Natural killer cell (primary cell): ENCODE results near the gene KIFC3. TPM values are rescaled to one million over a fixed set of nuclear protein-coding genes. Genes with fewer than 3 reads are reported as not detected.
A peak's percentile ranks its signal among the peaks of the same experiment; 100 is the strongest.

Experiments used
- ATAC-seq, 3 donors: fragments of 150-1000 bp in 2 of 3; fragments of 200-7000 bp in 1 of 3; cut with Tn5 transposase; 1 replicate in 1 of 3; 2 replicates in 2 of 3; pipeline ENCODE4 v1.10.0; 2021; ENCODE audit warnings: mild to moderate bottlenecking in 2 of 3, moderate library complexity in 2 of 3
- DNase-seq, 2 donors: peaks; one replicate each; pipeline versions ENCODE4 v3.0.0 to v3.0.0-alpha.2; 2013 to 2021; ENCODE audit warnings: mixed read lengths in 1 of 2
- H3K27ac ChIP-seq: one replicate; pipeline ENCODE4 v1.5.1; 2013; ENCODE audit warnings: mild to moderate bottlenecking, low read length
- H3K27me3 ChIP-seq: one replicate; pipeline ENCODE4 v1.6.1; 2013; ENCODE audit warnings: low read length; ENCODE audit not compliant: control insufficient read depth, insufficient read depth
- H3K36me3 ChIP-seq: one replicate; pipeline ENCODE4 v1.6.1; 2013; ENCODE audit warnings: low read length; ENCODE audit not compliant: control insufficient read depth, insufficient read depth
- H3K4me1 ChIP-seq: one replicate; pipeline ENCODE4 v1.6.1; 2013; ENCODE audit warnings: low read length; ENCODE audit not compliant: control insufficient read depth, insufficient read depth
- H3K4me3 ChIP-seq: one replicate; pipeline ENCODE4 v1.5.1; 2013; ENCODE audit warnings: low read length
- H3K9me3 ChIP-seq: one replicate; pipeline ENCODE4 v1.6.1; 2013; ENCODE audit warnings: low read length; ENCODE audit not compliant: control insufficient read depth, insufficient read depth
- H3K27ac Mint-ChIP-seq, 2 donors: one replicate each; pipeline ENCODE4 v1.8.0; 2022; ENCODE audit warnings: mild to moderate bottlenecking in 2 of 2, mixed read lengths in 2 of 2, moderate library complexity in 1 of 2
- H3K27me3 Mint-ChIP-seq, 2 donors: one replicate each; pipeline ENCODE4 v1.8.0; 2022; ENCODE audit warnings: low read depth in 2 of 2, mixed read lengths in 2 of 2
- H3K36me3 Mint-ChIP-seq: one replicate; pipeline ENCODE4 v1.8.0; 2022; ENCODE audit warnings: mixed read lengths
- H3K4me1 Mint-ChIP-seq, 2 donors: one replicate each; pipeline ENCODE4 v1.8.0; 2022; ENCODE audit warnings: mixed read lengths in 2 of 2
- H3K4me3 Mint-ChIP-seq: one replicate; pipeline ENCODE4 v1.8.0; 2022; ENCODE audit warnings: mild to moderate bottlenecking, moderate library complexity, mixed read lengths
- H3K9me3 Mint-ChIP-seq, 2 donors: one replicate each; pipeline ENCODE4 v1.8.0; 2022; ENCODE audit warnings: mixed read lengths in 2 of 2
- CTCF ChIP-seq: fragments of 200-600 bp; IDR thresholded peaks from one replicate; pipeline ENCODE4 v1.8.0; 2022; ENCODE audit warnings: antibody characterized with exemption
- WGBS: methylation state at CpG from one replicate; pipeline ENCODE4 v1.1.7; 2013; ENCODE audit warnings: missing lambda C conversion rate; ENCODE audit not compliant: insufficient coverage; 5-methylcytosine and 5-hydroxymethylcytosine counted together
- intact Hi-C: fragments of 100-400 bp; cut with micrococcal nuclease; formaldehyde crosslinking; loops from one replicate; pipeline ENCODE4 v1.14.2; 2022
- total RNA-seq, 4 donors: library from RNA; stranded (reverse); fragments of 120-200 nt in 1 of 4; gene quantifications; one replicate each; pipeline versions ENCODE4 v1.2.3 to v1.2.4, GENCODE V29; 2013 to 2022

KIFC3 gene
- total RNA-seq, 3 donors from 2014 or later (not counting 1 experiment from before 2014, with no cell fraction given) = 54.2 to 106 (median 84.9) TPM

- Histone ChIP-seq H3K4me3 (no peak overlapping the region), H3K4me1 (peaks cover 38% of the 10 kb centered on the region), H3K9me3 (no peaks in the 10 kb centered on the region), H3K27me3 (no peaks in the 10 kb centered on the region), H3K36me3 (no peaks in the 10 kb centered on the region), H3K27ac (peak overlapping the region; percentile 52)
- Mint-ChIP-seq H3K36me3 (no peaks in the 10 kb centered on the region), H3K4me1 (peaks cover 40 to 44% of the 10 kb centered on the region in 2 donors), H3K9me3 (no peaks in the 10 kb centered on the region), H3K27me3 (no peaks in the 10 kb centered on the region), H3K4me3 (peak overlapping the region; percentile 69), H3K27ac (peak overlapping the region; percentile 95 to 96)
- DNase-seq (no peak), ATAC-seq (peak; percentile 17 to 28 (median 25))
- WGBS = 79% methylated on average over 14 of the region's 15 CpGs
- intact Hi-C loops = loop anchor here (1.0 to 10.0 kb wide), 7 partner anchors 7 to 232 kb away; partner anchors contain the start of genes ADGRG3, KATNB1 and KIFC3
- TF ChIP-seq CTCF = no peak
These were observed 7.2 kb upstream of the KIFC3 start for GRCh38 chr16:57809276-57810196.

- Histone ChIP-seq H3K9me3 (no peaks in the 10 kb centered on the region), H3K4me1 (peaks cover 38% of the 10 kb centered on the region), H3K27me3 (no peaks in the 10 kb centered on the region), H3K36me3 (no peaks in the 10 kb centered on the region), H3K27ac (no peak overlapping the region), H3K4me3 (no peak overlapping the region)
- intact Hi-C loops = loop anchor here (10.0 kb wide), 1 partner anchor 86 kb away; no protein-coding TSS in a partner anchor
- WGBS = 0% methylated on average over 1 of the region's 2 CpGs
- Mint-ChIP-seq H3K36me3 (no peaks in the 10 kb centered on the region), H3K27me3 (no peaks in the 10 kb centered on the region), H3K4me1 (peaks cover 32 to 36% of the 10 kb centered on the region in 2 donors), H3K4me3 (peak overlapping the region; percentile 83), H3K27ac (peak overlapping the region; percentile 80 to 81), H3K9me3 (no peaks in the 10 kb centered on the region)
- no peak for TF ChIP-seq CTCF
- DNase-seq = no peak
- ATAC-seq = no peak
These were observed 6.4 kb upstream of the KIFC3 start for GRCh38 chr16:57808589-57809228.

- Mint-ChIP-seq H3K4me3 (peak overlapping the region; percentile 83), H3K9me3 (no peaks in the 10 kb centered on the region), H3K27me3 (no peaks in the 10 kb centered on the region), H3K36me3 (no peaks in the 10 kb centered on the region), H3K4me1 (peaks cover 37 to 41% of the 10 kb centered on the region in 2 donors), H3K27ac (peak overlapping the region; percentile 80 to 81)
- Histone ChIP-seq H3K36me3 (no peaks in the 10 kb centered on the region), H3K4me3 (no peak overlapping the region), H3K9me3 (no peaks in the 10 kb centered on the region), H3K27ac (no peak overlapping the region), H3K4me1 (peaks cover 45% of the 10 kb centered on the region), H3K27me3 (no peaks in the 10 kb centered on the region)
- TF ChIP-seq CTCF = no peak
- peak; percentile 37 to 78 for DNase-seq
- 7% methylated on average over 15 of the region's 16 CpGs for WGBS
- intact Hi-C loops = loop anchor here (10.0 kb wide), 1 partner anchor 87 kb away; no protein-coding TSS in a partner anchor
- ATAC-seq = peak in 2 of 3 donors; percentile 42 to 49
These were observed 5.8 kb upstream of the KIFC3 start for GRCh38 chr16:57807968-57808528.
